ENCODE data around the gene MXI1.

DNA sequence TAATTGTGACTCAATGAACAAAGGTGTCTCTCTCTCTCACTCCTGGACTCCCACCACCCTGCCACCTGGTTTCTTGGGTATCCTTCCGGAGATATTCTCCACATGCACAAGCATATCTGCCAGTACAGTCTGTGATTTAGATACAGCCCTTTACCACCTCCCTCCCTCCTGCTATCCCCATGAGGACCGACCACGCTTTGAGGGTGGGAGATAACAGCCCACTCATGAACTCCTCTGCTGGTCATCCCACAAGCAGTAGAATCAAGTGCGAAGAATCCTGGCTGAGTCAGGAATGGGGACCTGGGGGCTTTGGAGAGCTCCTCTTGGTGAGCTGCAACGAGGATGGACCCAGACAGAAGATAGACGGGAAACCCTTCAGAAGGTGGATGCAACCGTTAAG, 28.2 kb upstream of the MXI1 start:
- TF ChIP-seq, protein P1, sequence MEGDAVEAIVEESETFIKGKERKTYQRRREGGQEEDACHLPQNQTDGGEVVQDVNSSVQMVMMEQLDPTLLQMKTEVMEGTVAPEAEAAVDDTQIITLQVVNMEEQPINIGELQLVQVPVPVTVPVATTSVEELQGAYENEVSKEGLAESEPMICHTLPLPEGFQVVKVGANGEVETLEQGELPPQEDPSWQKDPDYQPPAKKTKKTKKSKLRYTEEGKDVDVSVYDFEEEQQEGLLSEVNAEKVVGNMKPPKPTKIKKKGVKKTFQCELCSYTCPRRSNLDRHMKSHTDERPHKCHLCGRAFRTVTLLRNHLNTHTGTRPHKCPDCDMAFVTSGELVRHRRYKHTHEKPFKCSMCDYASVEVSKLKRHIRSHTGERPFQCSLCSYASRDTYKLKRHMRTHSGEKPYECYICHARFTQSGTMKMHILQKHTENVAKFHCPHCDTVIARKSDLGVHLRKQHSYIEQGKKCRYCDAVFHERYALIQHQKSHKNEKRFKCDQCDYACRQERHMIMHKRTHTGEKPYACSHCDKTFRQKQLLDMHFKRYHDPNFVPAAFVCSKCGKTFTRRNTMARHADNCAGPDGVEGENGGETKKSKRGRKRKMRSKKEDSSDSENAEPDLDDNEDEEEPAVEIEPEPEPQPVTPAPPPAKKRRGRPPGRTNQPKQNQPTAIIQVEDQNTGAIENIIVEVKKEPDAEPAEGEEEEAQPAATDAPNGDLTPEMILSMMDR (conservative IDR thresholded peaks at IDR 0.05) = no peak
- TF ChIP-seq ZFX (IDR thresholded peaks at IDR 0.05) = no peak
